CD4-positive, alpha-beta T cell treated with Interleukin-21 for 1 hour (primary cell): ENCODE measurements around the gene SETD1B.
"Not testable (repeated sequence)": the region's sequence is repeated elsewhere in the genome, so short reads cannot be mapped to it uniquely, and the experiment has no call there.

Experiments used
- DNase-seq: peaks from one replicate; pipeline ENCODE4 v3.0.0-alpha.2; 2020

The SETD1B gene

DNA sequence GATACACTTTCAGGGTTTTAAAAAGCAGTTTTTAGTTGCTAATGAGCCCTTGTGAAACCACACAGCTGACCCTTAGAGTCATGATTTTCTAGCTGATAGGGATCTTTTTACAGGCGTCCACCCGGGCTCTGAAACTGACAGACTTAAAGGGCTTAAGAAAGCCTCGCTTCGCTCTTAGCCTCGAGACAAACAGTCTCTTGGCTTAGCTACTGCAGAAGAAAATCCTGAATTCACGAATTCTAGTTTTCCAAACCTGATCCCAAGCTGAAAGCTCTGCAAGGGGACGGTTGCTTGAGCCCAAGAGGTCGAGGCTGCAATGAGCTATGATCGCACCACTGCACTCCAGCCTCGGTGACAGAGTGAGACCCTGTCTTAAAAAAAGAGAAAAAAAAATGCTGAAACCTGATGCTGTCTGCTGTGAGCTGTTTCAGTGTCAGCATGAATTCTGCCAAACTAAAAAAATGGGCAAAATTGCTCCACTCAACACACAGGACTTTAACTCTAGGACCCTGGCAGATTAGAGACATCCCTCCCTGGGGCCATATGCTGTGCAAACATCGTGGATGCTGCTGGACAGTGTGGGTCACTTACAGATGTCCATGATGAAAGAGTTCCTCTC is 57.9 kb downstream of the SETD1B start:
- no peak for DNase-seq

DNA sequence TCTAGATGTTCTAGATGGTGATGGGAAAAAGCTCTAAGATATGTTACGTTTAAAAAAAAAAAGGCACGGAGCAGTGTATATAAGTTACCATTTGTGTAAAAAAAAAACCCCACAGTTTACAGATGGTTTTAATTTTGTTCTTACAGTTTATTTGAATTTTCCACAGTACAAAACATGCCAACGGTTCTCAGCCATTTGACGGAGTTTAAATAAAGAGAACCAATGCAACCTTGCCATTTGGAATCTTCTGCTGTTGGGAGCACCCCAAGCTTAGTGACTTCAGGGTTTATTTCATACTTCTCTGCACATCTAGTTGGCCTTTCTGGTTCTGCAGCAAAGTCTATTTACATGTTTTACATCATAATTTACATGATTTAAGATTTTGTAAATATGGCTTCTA is 62.5 kb downstream of the SETD1B start:
- no peak for DNase-seq

DNA sequence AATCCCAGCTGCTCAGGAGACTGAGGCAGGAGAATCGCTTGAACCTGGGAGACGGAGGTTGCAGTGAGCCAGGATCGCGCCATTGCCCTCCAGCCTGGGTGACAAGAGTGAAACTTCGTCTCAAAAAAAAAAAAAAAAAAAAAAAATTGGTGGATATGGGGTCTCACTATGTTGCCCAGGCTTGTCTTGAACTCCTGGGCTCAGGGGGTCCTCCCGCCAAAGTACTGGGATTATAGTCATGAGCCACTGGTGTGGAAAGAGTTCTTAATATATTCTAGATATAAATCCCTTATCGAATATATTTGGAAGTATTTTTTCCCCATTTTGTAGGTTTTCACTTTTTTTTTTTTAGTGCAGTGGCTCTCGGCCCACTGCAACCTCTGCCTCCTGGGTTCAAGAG is 65.4 kb downstream of the SETD1B start:
- DNase-seq = not testable (repeated sequence)

DNA sequence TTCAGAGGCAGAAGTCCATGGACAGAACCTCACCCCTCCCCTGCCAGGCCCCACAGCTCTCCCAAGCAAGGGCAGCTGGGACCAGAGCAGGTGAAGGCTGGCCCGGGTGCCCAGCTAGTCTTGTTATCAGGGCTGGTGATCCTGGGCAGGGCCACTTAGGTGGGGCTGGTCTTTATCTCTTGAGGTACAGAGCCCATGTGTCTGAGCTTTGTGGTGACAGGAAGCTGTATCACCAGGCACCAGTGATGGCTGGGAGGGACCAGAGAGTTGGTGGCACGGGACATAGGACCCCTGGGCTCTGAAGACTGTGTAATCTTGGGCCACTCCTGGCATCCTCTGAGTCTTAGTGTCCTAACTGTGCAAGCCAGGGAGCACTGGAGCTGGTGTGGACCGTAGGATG is 67.7 kb downstream of the SETD1B start:
- DNase-seq = no peak

DNA sequence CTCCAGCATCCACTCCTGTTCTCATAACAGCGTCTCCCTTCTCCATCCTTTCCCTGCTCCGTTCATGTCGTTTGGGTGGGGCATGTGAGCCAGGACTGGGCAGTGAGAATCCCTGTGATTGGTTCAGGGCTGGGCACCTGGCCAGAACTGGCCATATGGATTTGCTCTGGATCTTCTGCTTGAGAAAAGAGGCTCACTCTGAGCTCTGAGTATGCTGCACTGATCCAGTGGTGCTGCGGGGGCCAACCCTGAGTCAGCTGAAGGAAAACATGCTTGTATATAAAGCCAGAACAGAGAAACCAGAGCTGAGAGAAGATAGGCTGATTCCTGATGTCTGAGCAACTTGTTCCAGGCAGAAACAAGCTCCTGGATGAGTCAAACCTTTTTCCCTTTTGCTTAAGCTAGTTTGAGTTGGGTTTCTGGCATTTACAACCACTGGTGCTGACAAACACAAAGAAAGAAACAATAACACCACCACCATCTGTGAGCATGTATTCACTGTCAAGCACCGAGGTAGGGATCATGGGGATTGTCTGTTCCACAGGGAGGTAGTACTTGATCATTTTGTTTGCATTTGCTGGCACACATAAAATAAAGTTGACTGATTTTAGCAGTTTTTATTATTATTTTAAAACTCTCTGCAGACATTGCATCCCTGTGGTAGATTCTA is 68.9 kb downstream of the SETD1B start:
- no peak for DNase-seq

DNA sequence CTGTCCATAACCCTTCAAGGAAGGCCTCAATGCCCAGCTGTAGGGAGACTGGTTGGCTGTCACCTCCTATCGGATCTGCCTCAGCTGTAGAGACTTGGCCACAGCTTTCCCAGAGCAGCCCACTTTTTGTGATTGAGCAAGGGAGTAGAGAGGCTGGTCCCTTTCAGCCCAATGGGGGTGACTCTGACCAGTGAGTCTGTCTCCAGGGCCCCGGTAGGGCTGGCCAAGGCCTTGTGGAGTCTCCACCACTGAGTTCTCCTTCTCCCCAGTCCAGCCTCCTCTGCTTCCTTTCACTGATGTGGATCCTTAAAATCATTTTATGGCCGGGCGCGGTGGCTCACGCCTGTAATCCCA is 69.4 kb downstream of the SETD1B start:
- no peak for DNase-seq

DNA sequence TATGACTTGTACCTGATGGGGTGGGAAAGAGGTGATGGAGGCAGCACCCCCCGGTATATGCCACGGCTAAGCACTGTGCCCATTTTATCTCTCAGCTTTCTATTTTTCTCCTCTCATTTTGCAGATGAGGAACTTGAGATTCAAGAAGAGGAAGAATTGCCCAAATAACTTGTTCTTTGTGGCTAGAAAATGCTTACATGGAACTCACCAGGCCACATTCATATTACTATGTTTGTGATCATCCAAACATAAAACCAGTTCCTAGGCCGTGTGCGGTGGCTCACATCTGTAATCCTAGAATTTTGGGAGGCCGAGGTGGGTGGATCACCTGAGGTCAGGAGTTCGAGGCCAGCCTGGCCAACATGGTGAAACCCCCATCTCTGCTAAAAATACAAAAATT is 70.3 kb downstream of the SETD1B start:
- DNase-seq = no peak

DNA sequence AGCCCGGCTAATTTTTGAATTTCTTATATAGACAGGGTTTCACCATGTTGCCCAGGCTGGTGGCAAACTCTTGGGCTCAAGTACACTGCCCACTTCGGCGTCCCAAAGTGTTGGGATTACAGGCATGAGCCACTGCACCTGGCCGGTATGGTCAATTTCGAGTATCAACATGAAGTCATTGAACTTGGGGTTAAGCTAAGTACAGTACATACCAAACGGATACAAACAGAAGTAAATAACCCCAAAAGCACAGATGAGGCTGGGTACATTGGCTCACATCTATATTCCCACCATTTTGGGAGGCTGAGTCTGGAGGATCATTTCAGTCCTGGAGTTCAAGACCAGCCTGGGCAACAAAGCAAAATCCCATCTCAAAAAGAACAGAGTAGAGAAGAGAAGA is 71.8 kb downstream of the SETD1B start:
- no peak for DNase-seq

DNA sequence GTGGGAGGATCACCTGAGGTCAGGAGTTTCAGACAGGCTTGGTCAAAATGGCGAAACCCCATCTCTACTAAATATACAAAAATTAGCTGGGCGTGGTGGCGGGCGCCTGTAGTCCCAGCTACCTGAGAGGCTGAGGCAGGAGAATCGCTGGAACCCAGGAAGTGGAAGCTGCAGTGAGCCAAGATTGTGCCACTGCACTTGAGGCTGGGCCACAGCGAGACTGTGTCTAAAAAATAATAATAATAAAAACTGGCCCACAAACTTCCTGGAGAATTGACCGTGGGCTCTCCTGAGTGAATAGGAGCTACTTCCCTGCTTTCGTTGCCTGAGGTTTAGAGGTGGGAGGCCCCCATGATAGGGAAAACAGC is 72.3 kb downstream of the SETD1B start:
- not testable (repeated sequence) for DNase-seq
